SK-N-SH (cell line): ENCODE measurements around the gene STK16. TPM values are rescaled to one million over a fixed set of nuclear protein-coding genes. Genes with fewer than 3 reads are reported as not detected.

ENCODE experiments used
- CTCF ChIA-PET: fragments of 300-600, 350-600 bp; formaldehyde crosslinking; extraction: SDS; loops from one replicate; lab custom pipeline; 2021; lab: Yijun Ruan, JAX
- POLR2A ChIA-PET: fragments of 350-600 bp; sonication (Branson Sonifier 250); formaldehyde crosslinking; extraction: SDS; loops from one replicate; lab custom pipeline; 2020; ENCODE audit warnings: antibody characterized with exemption, inconsistent platforms; lab: Yijun Ruan, JAX
- DNase-seq: peaks from one replicate; pipeline ENCODE4 v3.0.0; 2012
- H2AFZ ChIP-seq: fragments of 200-600 bp; sonication (generic); 2 replicates; pipeline ENCODE4 v1.8.1; 2016; ENCODE audit warnings: antibody characterized with exemption, mild to moderate bottlenecking, low read depth
- H3F3A ChIP-seq: fragments of 200-600 bp; sonication (generic); replicated peaks from 2 replicates; pipeline ENCODE3; 2016; ENCODE audit warnings: antibody characterized with exemption, mild to moderate bottlenecking; ENCODE audit not compliant: insufficient read depth
- H3K27ac ChIP-seq, 2 experiments: fragments of 200-500 bp in 1 of 2; fragments of 200-600 bp in 1 of 2; sonication (Bioruptor generic) in 1 of 2; sonication (generic), shearing (Covaris generic) in 1 of 2; 2 replicates each; pipeline versions ENCODE4 v1.5.1 to v1.6.1; 2014 to 2016; ENCODE audit warnings: low read depth in 2 of 2, inconsistent platforms in 1 of 2, low read length in 1 of 2, mild to moderate bottlenecking in 1 of 2, mixed read lengths in 1 of 2
- H3K27me3 ChIP-seq: fragments of 200-600 bp; sonication (generic), shearing (Covaris generic); 2 replicates; pipeline ENCODE4 v1.6.1; 2016; ENCODE audit warnings: mixed run types; ENCODE audit not compliant: insufficient read depth
- H3K36me3 ChIP-seq, 2 experiments: fragments of 200-500 bp in 1 of 2; fragments of 200-600 bp in 1 of 2; sonication (Bioruptor generic) in 1 of 2; sonication (generic) in 1 of 2; replicated peaks in 1 of 2; 2 replicates each; pipeline versions ENCODE3 to v1.5.1; 2014 to 2016; ENCODE audit warnings: low read length in 1 of 2, mild to moderate bottlenecking in 1 of 2; ENCODE audit not compliant: insufficient read depth in 2 of 2, control insufficient read depth in 1 of 2
- H3K4me1 ChIP-seq, 2 experiments: fragments of 200-500 bp in 1 of 2; fragments of 200-600 bp in 1 of 2; sonication (Bioruptor generic) in 1 of 2; sonication (generic), shearing (Covaris generic) in 1 of 2; 2 replicates each; pipeline versions ENCODE4 v1.5.1 to v1.6.1; 2014 to 2016; ENCODE audit warnings: low read depth in 1 of 2, low read length in 1 of 2, mixed run types in 1 of 2; ENCODE audit not compliant: insufficient read depth in 2 of 2, control insufficient read depth in 1 of 2
- H3K4me2 ChIP-seq: fragments of 200-600 bp; sonication (generic), shearing (Covaris generic); 2 replicates; pipeline ENCODE4 v1.6.1; 2017; ENCODE audit warnings: mixed run types
- H3K4me3 ChIP-seq, 2 experiments: fragments of 200-500 bp in 1 of 2; fragments of 200-600 bp in 1 of 2; sonication (Bioruptor generic) in 1 of 2; sonication (generic), shearing (Covaris generic) in 1 of 2; 2 replicates each; pipeline versions ENCODE4 v1.5.1 to v1.8.1; 2014 to 2016; ENCODE audit warnings: low read depth in 2 of 2, inconsistent platforms in 1 of 2, low read length in 1 of 2, mild to moderate bottlenecking in 1 of 2, mixed read lengths in 1 of 2, moderate library complexity in 1 of 2
- H3K79me2 ChIP-seq: fragments of 200-600 bp; sonication (generic); 2 replicates; pipeline ENCODE4 v1.8.1; 2017; ENCODE audit warnings: mild to moderate bottlenecking; ENCODE audit not compliant: insufficient read depth
- H3K9ac ChIP-seq: fragments of 200-600 bp; sonication (generic); 2 replicates; pipeline ENCODE4 v1.6.1; 2017; ENCODE audit warnings: mixed run types
- H3K9me2 ChIP-seq: fragments of 200-600 bp; sonication (generic); 2 replicates; pipeline ENCODE4 v1.6.1; 2017; ENCODE audit warnings: mixed run types
- H3K9me3 ChIP-seq: fragments of 200-600 bp; sonication (generic); 2 replicates; pipeline ENCODE4 v1.6.1; 2017; ENCODE audit warnings: mixed run types, mild to moderate bottlenecking, moderate library complexity
- H4K20me1 ChIP-seq: fragments of 200-600 bp; sonication (generic); 2 replicates; pipeline ENCODE4 v1.6.1; 2017; ENCODE audit warnings: mild to moderate bottlenecking, mixed run types; ENCODE audit not compliant: insufficient read depth
- EP300 ChIP-seq, 2 experiments: IDR thresholded peaks; 2 replicates each; pipeline versions ENCODE4 v1.4.0 to v1.6.1; 2012; ENCODE audit warnings: borderline replicate concordance in 1 of 2, low read depth in 1 of 2, low read length in 1 of 2
- EZH2phosphoT487 ChIP-seq: fragments of 200-600 bp; sonication (generic); IDR thresholded peaks from 2 replicates; pipeline ENCODE4 v1.6.1; 2017; ENCODE audit warnings: low read depth, mixed run types, mild to moderate bottlenecking, antibody characterized with exemption, moderate library complexity, borderline replicate concordance
- FOXM1 ChIP-seq: IDR thresholded peaks from 2 replicates; pipeline ENCODE4 v1.4.0; 2012; ENCODE audit warnings: low read depth, mild to moderate bottlenecking
- IRF3 ChIP-seq: fragments of 150-350 bp; IDR thresholded peaks from 2 replicates; pipeline ENCODE4 v1.6.1; 2016; ENCODE audit warnings: mild to moderate bottlenecking, low read depth, low read length
- MAX ChIP-seq: IDR thresholded peaks from 2 replicates; pipeline ENCODE4 v1.4.0; 2012; ENCODE audit warnings: low read depth
- RCOR1 ChIP-seq: fragments of 150-350 bp; IDR thresholded peaks from 2 replicates; pipeline ENCODE4 v1.6.1; 2017; ENCODE audit warnings: antibody characterized with exemption, low read length
- SIN3A ChIP-seq: IDR thresholded peaks from 2 replicates; pipeline ENCODE4 v1.6.1; 2012; ENCODE audit warnings: low read depth, mild to moderate bottlenecking, low read length, moderate library complexity, borderline replicate concordance
- TCF12 ChIP-seq: IDR thresholded peaks from 2 replicates; pipeline ENCODE4 v1.4.0; 2012
- TEAD4 ChIP-seq: IDR thresholded peaks from 2 replicates; pipeline ENCODE4 v1.4.0; 2012; ENCODE audit warnings: mild to moderate bottlenecking, borderline replicate concordance; ENCODE audit not compliant: insufficient read depth
- WGBS: methylation state at CpG from one replicate; pipeline ENCODE4 v1.1.6; 2017; ENCODE audit warnings: low lambda C conversion rate; 5-methylcytosine and 5-hydroxymethylcytosine counted together
- polyA plus RNA-seq, 3 experiments: library from polyadenylated mRNA; depleted of rRNA; stranded (reverse); fragments of >200 nt; gene quantifications; 2 replicates each; pipeline ENCODE4 v1.2.3, GENCODE V29; 2012

Gene STK16
- polyA plus RNA-seq, 1 of the 3 experiments (the other 2 are of a cell fraction), result 57.6 TPM

- TF ChIP-seq EP300 (IDR thresholded peaks at IDR 0.05; ENCODE audit: borderline replicate concordance in 1 of 2, low read depth in 1 of 2, low read length in 1 of 2), result no peak
- TF ChIP-seq TCF12, result no peak
- no peak for TF ChIP-seq SIN3A
These were observed 31.7 kb upstream of the STK16 start (continued) for GRCh38 chr2:219213486-219214071.

- H3K4me1 ChIP-seq, result peaks cover under 1 to 23% of the 10 kb centered on the region in 2 experiments; a peak in 3 of 4 replicates
- CTCF ChIA-PET, result interaction anchor here (1.0 to 3.4 kb wide), 5 partner anchors 13 to 85 kb away, joined by 3 to 22 read pairs (median 5); partner anchors contain the start of gene NHEJ1
- H4K20me1 ChIP-seq, result no peaks in the 10 kb centered on the region
- POLR2A ChIA-PET, result no interaction called here
- H3K4me3 ChIP-seq, result no peak overlapping the region
- no peaks in the 10 kb centered on the region for H3K9me3 ChIP-seq
- TF ChIP-seq TCF12, result no peak
- H3K9me2 ChIP-seq, result no peaks in the 10 kb centered on the region
- H3K27ac ChIP-seq, result no peak overlapping the region
- peaks cover 13 to 52% of the 10 kb centered on the region in 2 experiments for H3K36me3 ChIP-seq
- H3F3A ChIP-seq, result peaks cover 19% of the 10 kb centered on the region
- H3K27me3 ChIP-seq, result no peaks in the 10 kb centered on the region
- no peaks in the 10 kb centered on the region for H3K79me2 ChIP-seq
- H3K4me2 ChIP-seq, result no peak overlapping the region
- no peak overlapping the region for H3K9ac ChIP-seq
- DNase-seq, result no peak
- H2AFZ ChIP-seq, result no peak overlapping the region
- WGBS, result 97% methylated on average over 15 of the region's 15 CpGs
These were observed 31.1 kb upstream of the STK16 start for GRCh38 chr2:219214141-219214540.

GRCh38 chr2:219214786-219215185 lies 30.5 kb upstream of the STK16 start:
- no peak for TF ChIP-seq MAX
- TF ChIP-seq EZH2phosphoT487, result no peak
- H3K79me2 ChIP-seq, result no peaks in the 10 kb centered on the region
- H3K9me3 ChIP-seq, result no peaks in the 10 kb centered on the region
- H3K9ac ChIP-seq, result no peak overlapping the region
- DNase-seq, result no peak
- no peaks in the 10 kb centered on the region for H4K20me1 ChIP-seq
- H3K36me3 ChIP-seq, result peaks cover 13 to 48% of the 10 kb centered on the region in 2 experiments
- POLR2A ChIA-PET, result no interaction called here
- no peaks in the 10 kb centered on the region for H3K27me3 ChIP-seq
- H3F3A ChIP-seq, result peaks cover 24% of the 10 kb centered on the region
- H3K4me2 ChIP-seq, result no peak overlapping the region
- no peak overlapping the region for H3K27ac ChIP-seq
- H3K9me2 ChIP-seq, result no peaks in the 10 kb centered on the region
- no peak overlapping the region for H2AFZ ChIP-seq
- CTCF ChIA-PET, result interaction anchor here (1.0 to 3.1 kb wide), 3 partner anchors 55 to 85 kb away, joined by 3 to 16 read pairs (median 5); partner anchors contain the start of gene NHEJ1
- peaks cover 5 to 29% of the 10 kb centered on the region in 2 experiments; a peak in 3 of 4 replicates for H3K4me1 ChIP-seq
- no peak overlapping the region for H3K4me3 ChIP-seq
- WGBS, result 100% methylated on average over 6 of the region's 6 CpGs

GRCh38 chr2:219215871-219216534 lies 29.3 kb upstream of the STK16 start:
- H3K36me3 ChIP-seq, result peaks cover 13 to 46% of the 10 kb centered on the region in 2 experiments
- no peak overlapping the region for H3K9ac ChIP-seq
- H3K9me3 ChIP-seq, result no peaks in the 10 kb centered on the region
- H3K9me2 ChIP-seq, result no peaks in the 10 kb centered on the region
- no peaks in the 10 kb centered on the region for H3K79me2 ChIP-seq
- CTCF ChIA-PET, result interaction anchor here (1.1 to 4.7 kb wide), 6 partner anchors 9 to 79 kb away, joined by 3 to 26 read pairs (median 6); partner anchors contain the start of genes NHEJ1 and ZFAND2B
- TF ChIP-seq MAX (no peak), FOXM1 (no peak), TEAD4 (no peak), RCOR1 (no peak), TCF12 (no peak), IRF3 (no peak)
- TF ChIP-seq, all 33 proteins: peak for 0
- no peak overlapping the region for H3K4me2 ChIP-seq
- no peak overlapping the region; a peak in 1 of 4 replicates for H3K27ac ChIP-seq
- no peaks in the 10 kb centered on the region for H3K27me3 ChIP-seq
- peaks cover 5 to 30% of the 10 kb centered on the region in 2 experiments; a peak in 3 of 4 replicates for H3K4me1 ChIP-seq
- H3K4me3 ChIP-seq, result no peak overlapping the region
- no peaks in the 10 kb centered on the region for H4K20me1 ChIP-seq
- no peak overlapping the region for H2AFZ ChIP-seq
- H3F3A ChIP-seq, result peaks cover 27% of the 10 kb centered on the region
- DNase-seq, result no peak
- 92% methylated on average over 25 of the region's 27 CpGs for WGBS
- POLR2A ChIA-PET, result interaction anchor here (0.5 to 4.0 kb wide), 3 partner anchors 9 to 29 kb away, joined by 3 to 52 read pairs (median 3); partner anchors contain the start of genes GLB1L, STK16 and ZFAND2B
